ENCODE data around the gene TASP1.

DNA sequence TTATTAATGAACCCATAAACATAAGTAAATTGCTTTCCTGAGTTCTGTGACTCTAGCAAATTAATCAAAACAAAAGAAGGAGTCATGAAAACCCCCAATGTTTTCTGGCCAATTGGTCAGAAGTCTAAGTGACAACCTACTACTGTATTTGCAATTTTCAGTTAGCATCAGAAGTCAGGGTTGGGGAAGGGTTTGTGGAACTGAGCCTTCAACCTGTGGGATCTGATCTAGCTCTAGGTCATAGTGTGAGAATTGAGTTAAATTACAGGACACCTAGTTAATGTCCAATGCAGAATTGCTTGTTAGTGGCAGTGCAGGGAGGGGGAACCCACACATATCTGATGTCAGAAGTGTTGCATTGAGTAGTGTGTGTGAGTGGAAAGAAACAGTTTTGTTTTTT is 275.3 kb downstream of the TASP1 start:
- TF ChIP-seq, protein P1, sequence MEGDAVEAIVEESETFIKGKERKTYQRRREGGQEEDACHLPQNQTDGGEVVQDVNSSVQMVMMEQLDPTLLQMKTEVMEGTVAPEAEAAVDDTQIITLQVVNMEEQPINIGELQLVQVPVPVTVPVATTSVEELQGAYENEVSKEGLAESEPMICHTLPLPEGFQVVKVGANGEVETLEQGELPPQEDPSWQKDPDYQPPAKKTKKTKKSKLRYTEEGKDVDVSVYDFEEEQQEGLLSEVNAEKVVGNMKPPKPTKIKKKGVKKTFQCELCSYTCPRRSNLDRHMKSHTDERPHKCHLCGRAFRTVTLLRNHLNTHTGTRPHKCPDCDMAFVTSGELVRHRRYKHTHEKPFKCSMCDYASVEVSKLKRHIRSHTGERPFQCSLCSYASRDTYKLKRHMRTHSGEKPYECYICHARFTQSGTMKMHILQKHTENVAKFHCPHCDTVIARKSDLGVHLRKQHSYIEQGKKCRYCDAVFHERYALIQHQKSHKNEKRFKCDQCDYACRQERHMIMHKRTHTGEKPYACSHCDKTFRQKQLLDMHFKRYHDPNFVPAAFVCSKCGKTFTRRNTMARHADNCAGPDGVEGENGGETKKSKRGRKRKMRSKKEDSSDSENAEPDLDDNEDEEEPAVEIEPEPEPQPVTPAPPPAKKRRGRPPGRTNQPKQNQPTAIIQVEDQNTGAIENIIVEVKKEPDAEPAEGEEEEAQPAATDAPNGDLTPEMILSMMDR (IDR thresholded peaks at IDR 0.05; ENCODE audit: insufficient read depth, low read depth, low read length), result no peak
- no peak for TF ChIP-seq EZH2 (IDR thresholded peaks at IDR 0.05; ENCODE audit: insufficient read depth, low read length)
